Middle frontal gyrus (tissue), 1 donor: ENCODE data around the gene PHF21B.

Experiments
- DNase-seq: peaks from one replicate; pipeline ENCODE4 v3.0.0-alpha.2; 2015; ENCODE audit warnings: low spot score; ENCODE audit errors: extremely low spot score

PHF21B gene

DNA sequence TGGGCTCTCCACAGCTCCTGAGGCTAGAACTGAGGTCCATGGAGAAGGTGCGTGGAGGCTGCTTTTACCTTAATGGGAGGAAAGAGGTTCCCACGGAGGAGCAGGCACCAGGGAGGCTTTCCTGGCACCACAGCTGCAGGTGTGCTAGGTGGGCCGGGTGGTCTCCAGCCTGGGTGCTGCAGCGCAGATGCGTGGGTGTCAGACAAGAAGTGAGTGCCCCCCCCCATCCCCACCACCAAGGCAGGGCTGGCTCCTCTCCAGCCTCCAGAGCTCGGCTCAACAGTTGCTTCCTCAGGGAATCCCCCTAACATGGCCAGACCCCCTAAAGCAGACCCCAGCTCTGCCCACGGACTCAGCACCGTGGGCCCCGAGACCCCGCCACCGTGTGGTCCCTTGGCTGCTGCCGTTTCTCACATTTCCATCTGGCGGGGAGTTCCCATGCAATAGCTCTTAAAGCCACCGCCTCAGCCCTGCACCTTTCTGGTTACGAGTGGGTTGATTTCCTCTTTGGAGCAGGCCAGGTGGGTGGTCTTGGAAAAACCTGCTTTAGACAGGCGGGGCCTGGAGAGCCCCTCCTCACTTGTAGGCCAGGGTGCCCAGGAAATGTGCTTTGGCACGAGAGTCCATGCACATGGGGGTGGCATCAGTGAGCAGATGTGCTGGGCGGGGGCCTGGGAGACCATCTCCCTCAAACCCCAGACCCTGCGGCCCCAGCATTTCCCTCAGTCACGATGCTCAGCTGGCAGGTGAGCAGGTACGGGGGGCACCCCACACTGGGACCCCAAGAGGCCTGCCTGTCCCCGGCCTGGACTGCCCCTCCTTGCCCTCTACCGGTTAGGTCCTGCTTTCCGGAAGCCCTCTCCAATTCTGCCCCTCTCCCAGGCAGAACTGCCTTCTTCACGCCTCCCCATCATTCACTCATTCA is 163.7 kb downstream of the PHF21B start:
- DNase-seq: no peak

DNA sequence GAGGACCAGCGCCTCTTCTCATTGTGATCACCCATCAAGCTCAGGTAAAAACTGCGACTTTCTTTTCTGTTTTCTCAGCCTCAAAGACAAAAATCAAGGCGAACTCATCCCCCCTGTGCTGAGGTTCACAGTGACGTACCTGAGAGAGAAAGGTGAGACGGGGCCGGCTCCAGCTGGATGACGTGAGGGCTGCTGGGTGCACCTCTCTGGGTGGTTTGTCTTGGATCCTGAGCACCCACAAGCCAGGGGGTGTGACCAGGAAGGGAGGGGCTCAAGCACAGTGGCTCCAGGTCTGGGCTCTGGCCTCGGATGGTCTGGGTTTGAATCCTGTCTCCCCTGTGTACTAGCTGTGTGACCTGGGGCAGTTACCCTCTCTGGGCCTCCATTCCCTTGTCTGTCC is 164.6 kb downstream of the PHF21B start:
- DNase-seq: no peak

DNA sequence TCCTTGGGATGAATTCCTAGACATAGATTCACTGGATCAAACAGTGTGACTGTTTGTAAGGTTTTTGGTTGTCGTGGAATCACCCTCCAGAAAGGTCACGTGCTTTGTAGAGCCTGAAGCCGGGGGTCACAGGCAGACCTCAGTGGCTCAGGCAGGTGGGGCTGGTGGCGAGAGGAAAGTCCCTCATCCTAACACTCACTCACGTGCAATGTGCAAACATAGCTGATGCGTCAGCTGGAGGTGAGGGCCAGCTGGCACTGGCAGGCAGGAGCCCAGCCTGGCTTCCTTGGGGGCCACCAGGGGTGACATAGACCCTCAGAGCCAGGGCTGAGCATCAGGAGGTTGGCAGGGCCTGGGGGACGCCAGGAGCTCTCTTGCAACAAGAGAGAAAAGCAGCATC is 167.4 kb downstream of the PHF21B start:
- no peak for DNase-seq

DNA sequence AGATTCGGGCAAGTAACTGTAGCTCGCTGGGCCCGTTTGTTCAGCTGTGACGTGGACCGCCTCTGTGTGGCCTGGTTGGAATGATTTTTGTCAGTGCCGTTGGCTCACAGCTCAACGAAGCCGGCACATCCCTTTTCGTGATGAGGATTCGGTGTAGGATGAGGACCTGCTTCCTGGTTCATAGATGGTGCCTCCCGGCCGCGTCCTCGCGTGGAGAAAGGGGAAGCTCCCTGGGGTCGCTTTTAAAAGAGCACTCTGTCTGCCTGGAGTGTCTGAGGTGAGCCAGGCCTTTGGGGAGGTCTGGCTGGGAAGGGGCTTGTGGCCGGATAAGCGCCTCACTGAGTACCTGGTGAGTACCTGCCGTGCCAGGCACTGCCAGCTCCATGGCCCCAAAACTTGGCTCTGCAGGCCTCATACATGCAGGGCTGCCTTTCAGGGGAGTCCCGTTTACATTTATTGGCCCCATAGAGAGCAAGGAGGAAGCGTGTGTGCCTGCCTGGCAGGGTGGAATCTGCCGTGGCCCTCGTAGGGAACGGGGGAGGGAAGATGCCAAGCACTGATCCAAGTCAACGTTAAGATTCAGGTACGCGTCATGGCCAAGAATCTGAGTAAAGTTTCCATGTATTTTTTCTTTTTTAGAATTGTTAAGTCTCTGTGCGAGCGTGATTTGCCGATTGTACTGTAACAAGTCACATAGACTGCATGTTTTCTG is 169.0 kb downstream of the PHF21B start:
- no peak for DNase-seq

DNA sequence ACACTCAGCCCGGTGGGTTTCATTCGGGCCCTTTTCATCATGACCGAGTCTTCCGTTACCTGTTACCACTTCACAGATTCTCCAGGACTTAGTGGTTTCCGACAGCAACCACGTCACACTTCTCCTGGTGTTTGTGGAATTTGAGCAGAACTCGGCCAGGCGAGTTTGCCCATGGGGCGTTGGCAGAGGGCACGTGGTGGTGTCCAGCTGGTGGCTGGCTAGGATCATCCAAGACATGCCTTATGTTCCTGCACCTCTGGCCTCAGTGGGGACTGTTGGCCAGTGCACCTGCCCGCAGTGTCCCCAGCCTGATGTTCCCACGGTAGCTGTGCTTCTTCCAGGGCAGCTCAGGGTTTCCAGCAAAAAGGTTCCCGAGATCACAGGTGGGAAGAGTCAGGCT is 170.1 kb downstream of the PHF21B start:
- no peak for DNase-seq

DNA sequence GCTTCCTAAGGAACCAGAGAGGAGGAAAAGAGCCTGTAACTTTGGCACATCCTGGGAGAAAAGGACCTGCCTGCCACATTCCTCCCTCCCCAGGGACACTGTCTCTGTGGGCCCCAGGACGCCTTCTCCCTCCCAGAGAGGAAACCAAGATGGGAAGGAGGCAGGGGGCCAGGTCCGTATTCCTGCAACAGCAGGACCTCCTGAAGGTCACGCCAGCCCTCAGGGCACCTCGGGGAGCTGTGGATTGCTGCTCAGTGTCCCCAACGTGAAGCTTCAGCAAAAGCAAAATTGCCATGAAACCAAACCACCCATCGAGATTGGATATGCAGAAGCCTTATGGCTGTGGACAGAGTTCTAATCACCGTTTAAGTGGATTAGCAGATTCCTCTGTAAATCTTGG is 170.7 kb downstream of the PHF21B start:
- DNase-seq: no peak

DNA sequence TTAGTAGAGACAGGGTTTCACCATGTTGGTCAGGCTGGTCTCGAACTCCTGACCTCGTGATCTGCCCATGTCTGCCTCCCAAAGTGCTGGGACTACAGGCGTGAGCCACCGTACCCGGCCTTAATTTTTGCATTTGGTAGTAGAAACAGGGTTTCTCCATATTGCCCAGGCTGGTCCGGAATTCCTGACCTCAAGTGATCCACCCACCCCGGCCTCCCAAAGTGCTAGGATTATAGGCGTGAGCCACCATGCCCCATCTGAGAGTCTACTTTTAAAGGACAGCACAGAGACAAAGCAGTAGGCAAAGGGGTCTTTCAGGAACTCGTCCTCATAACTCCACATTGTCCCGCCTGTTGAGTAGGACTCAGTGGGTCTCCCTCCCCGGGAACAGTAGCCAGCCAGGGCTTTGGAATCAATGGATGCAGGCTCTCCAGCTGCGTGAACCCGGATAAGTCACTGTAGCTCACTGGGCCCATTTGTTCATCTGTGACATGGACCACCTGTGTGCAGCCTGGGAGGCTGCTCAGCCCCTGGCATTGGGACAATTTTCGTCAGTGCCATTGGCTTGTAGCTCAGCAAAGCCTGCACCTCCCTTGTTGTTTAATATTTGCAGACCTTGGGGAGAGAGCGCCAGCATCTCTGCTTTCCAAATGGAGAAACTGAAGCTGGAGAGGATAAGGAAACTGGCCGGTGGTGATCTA is 171.3 kb downstream of the PHF21B start:
- DNase-seq: no peak

DNA sequence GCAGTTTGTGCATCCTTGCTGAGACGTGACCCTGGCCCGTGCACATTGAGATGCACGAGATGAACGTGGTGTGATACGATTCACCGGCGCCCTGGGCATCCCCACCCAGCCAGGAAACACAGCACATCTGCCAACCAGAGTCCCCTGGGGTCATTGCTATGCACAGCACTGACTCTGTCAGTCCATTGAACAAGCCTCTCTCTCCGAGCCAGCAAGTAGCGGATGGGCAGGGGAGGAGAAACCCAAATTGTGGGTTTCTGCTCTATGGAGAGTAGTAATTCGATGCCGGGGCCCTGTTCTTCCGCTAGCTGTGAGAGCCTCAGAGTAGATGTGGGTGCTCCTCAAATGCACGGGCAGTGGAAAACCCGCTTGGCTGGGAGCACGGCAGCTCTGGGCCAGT is 172.3 kb downstream of the PHF21B start:
- no peak for DNase-seq

DNA sequence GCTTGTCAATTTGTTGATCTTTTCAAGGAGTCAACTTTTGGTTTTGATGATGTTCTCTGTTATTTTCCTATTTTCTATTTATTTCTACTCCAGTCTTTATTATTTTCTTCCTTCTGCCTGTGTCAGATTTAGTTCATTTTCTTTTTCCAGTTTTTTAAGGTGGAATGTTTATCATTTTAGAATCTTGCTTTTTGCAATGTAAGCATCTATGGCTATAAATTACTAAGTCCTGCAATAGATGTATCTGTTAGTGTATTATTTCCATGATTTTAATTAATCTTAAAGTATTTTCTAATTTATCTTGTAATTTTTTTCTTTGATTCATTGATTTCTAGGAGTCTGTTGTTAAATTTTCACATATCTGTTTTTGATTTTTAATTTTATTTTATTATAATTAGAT is 175.7 kb downstream of the PHF21B start:
- no peak for DNase-seq

DNA sequence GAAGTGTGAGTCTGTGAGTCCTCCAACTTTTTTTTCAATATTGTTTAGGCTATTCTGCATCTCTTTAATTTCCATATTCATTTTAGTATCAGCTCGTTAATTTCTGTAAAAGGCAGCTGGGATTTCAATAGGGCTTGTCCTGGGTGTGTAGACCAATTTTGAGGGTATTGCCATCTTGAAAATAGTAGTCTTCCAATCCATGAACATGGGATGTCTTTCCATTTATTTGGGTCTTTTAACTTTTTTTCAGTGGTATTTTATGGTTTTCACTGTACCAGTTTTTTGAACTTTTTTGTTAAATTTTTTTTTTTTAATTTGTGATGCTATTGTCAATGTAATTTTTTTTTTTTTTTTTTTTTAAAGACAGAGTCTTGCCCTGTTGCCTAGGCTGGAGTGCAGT is 177.9 kb downstream of the PHF21B start:
- DNase-seq: no peak
